ENCODE results near the gene TBC1D22A.

DNA sequence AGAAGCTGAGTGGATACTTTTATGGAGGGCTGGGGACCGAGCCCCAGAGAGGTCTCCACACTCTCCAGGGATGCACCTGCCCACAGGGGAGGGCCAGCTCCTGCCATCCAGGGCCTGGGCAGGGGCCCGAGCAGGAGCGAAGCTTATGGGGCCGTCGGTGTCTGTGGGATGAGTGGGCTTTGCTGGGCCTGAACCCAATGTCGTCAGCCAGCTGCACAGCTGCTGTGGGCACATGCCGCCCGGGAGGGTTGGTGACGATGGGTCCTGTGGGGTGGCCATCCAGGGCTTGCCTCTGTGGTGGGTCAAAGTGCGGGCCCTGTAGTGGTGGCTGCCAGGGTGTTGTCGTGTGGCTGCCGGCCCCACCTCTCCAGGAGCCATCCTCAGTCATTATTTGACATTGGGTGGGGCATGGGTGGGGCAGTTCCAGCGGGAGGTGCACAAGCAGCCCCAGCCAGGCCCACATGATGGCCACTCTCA is 447.1 kb downstream of the TBC1D22A start:
- TF ChIP-seq POLR2A (IDR thresholded peaks at IDR 0.05) = no peak
- no peak for TF ChIP-seq CTCF (IDR thresholded peaks at IDR 0.05)
- TF ChIP-seq POLR2AphosphoS5 (IDR thresholded peaks at IDR 0.05) = no peak

All from gastroesophageal sphincter (tissue), 3 donors.